Psoas muscle (tissue), 8 donors: Measurements from ENCODE around the gene MTA3. TPM values are rescaled to one million over a fixed set of nuclear protein-coding genes. Genes with fewer than 3 reads are reported as not detected.

Source experiments
- ATAC-seq, 4 donors: fragments of 200-7000 bp; cut with Tn5 transposase; one replicate each; pipeline ENCODE4 v1.9.1; 2020; ENCODE audit warnings: moderate library complexity in 3 of 4, mild to moderate bottlenecking in 2 of 4
- DNase-seq, 2 donors: peaks; one replicate each; pipeline ENCODE4 v3.0.0-alpha.2; 2020
- H3K27ac ChIP-seq: fragments of 200-600 bp; one replicate; pipeline ENCODE4 v1.8.0; 2022
- H3K27me3 ChIP-seq, 3 donors: fragments of 200-600 bp in 1 of 3; one replicate each; pipeline versions ENCODE4 v1.6.1 to v1.8.0; 2013 to 2022; ENCODE audit warnings: low read length in 2 of 3, mild to moderate bottlenecking in 2 of 3, moderate library complexity in 1 of 3; ENCODE audit not compliant: insufficient read depth in 3 of 3
- H3K36me3 ChIP-seq, 2 donors: fragments of 200-600 bp in 1 of 2; one replicate each; pipeline versions ENCODE4 v1.6.1 to v1.8.0; 2013 to 2022; ENCODE audit warnings: low read depth in 1 of 2, mild to moderate bottlenecking in 1 of 2, moderate library complexity in 1 of 2; ENCODE audit not compliant: insufficient read depth in 1 of 2
- H3K4me1 ChIP-seq: fragments of 200-600 bp; one replicate; pipeline ENCODE4 v1.8.0; 2022
- H3K4me3 ChIP-seq: fragments of 200-600 bp; one replicate; pipeline ENCODE4 v1.8.0; 2022; ENCODE audit warnings: mild to moderate bottlenecking
- H3K9me3 ChIP-seq: fragments of 200-600 bp; one replicate; pipeline ENCODE4 v1.8.0; 2022
- CTCF ChIP-seq: fragments of 200-600 bp; IDR thresholded peaks from one replicate; pipeline ENCODE4 v1.8.0; 2022; ENCODE audit warnings: antibody characterized with exemption
- WGBS, 3 donors: extraction: QIAGEN DNeasy Blood & Tissue Kit; methylation state at CpG; one replicate each; pipeline versions ENCODE4 v1.1.6 to v1.1.7; 2013; 5-methylcytosine and 5-hydroxymethylcytosine counted together
- intact Hi-C, 2 donors: fragments of 100-400 bp; cut with DNase I; formaldehyde crosslinking; loops; one replicate each; pipeline versions ENCODE4 v1.11.0 to v1.14.2; 2022
- polyA plus RNA-seq, 3 donors: library from polyadenylated mRNA; stranded (reverse); fragments of 200-250 nt; gene quantifications; one replicate each; pipeline ENCODE4 v1.2.3, GENCODE V29; 2013
- total RNA-seq, 4 donors: library from RNA; stranded (reverse); fragmentation: NEBNext Ultra II Directional in 2 of 4; extraction: Animal tissue kit (Norgen Biotek cat#: 25700) in 2 of 4; gene quantifications; one replicate each; pipeline versions ENCODE4 v1.2.1 to v1.2.4, GENCODE V29; 2021 to 2023
- donor health status: healthy with polysubstance abuse.
- donor health status: DM: no; HTN: no; CAD: no; lungs with moderate emphysema.
- donor health status: Bipolar disorder and iron deficiency.
- donor health status: healthy.
- donor health status: DM: yes; HTN: yes; CAD: no.
- donor health status: DM: no; HTN: no; CAD: no.
- donor health status: DM: no; HTN: no; CAD: no.
- donor health status: DM: yes; HTN: yes; CAD: no.

The MTA3 gene
- total and polyA plus RNA-seq, 7 donors: 5.3 to 19.8 (median 10.7) TPM

GRCh38 chr2:42767080-42767898 is 198.9 kb downstream of the MTA3 start:
- TF ChIP-seq CTCF: no peak
- Histone ChIP-seq H3K36me3 (no peaks in the 10 kb centered on the region), H3K4me1 (no peaks in the 10 kb centered on the region), H3K4me3 (no peak overlapping the region), H3K27me3 (no peaks in the 10 kb centered on the region), H3K27ac (no peak overlapping the region), H3K9me3 (no peaks in the 10 kb centered on the region)
- ATAC-seq (no peak), DNase-seq (no peak)
- intact Hi-C loops: no loop called here
- 82 to 90% (median 89%) methylated on average over 15 to 16 of the region's 16 CpGs for WGBS, 3 donors

GRCh38 chr2:42767899-42768705 is 199.7 kb downstream of the MTA3 start:
- intact Hi-C loops: no loop called here
- DNase-seq: no peak
- 76 to 88% (median 80%) methylated on average over 14 of the region's 14 CpGs for WGBS, 3 donors

GRCh38 chr2:42768706-42769256 is 200.3 kb downstream of the MTA3 start:
- ATAC-seq (no peak), DNase-seq (no peak)
- intact Hi-C loops: no loop called here
- no peaks in the 10 kb centered on the region for H3K27me3 ChIP-seq
- no peak overlapping the region for H3K4me3 ChIP-seq
- no peaks in the 10 kb centered on the region for H3K9me3 ChIP-seq
- no peaks in the 10 kb centered on the region for H3K4me1 ChIP-seq
- 63 to 64% (median 63%) methylated on average over 3 of the region's 3 CpGs for WGBS, 3 donors
- no peak for TF ChIP-seq CTCF
- H3K27ac ChIP-seq: no peak overlapping the region
- no peaks in the 10 kb centered on the region for H3K36me3 ChIP-seq

More at GRCh38 chr2:42767899-42768705, 199.7 kb downstream of the MTA3 start:
- Histone ChIP-seq H3K9me3 (no peaks in the 10 kb centered on the region), H3K27ac (no peak overlapping the region), H3K4me3 (no peak overlapping the region), H3K27me3 (no peaks in the 10 kb centered on the region), H3K36me3 (no peaks in the 10 kb centered on the region), H3K4me1 (no peaks in the 10 kb centered on the region)
- no peak for TF ChIP-seq CTCF
- ATAC-seq: no peak

GRCh38 chr2:42769583-42770287 is 201.3 kb downstream of the MTA3 start:
- Histone ChIP-seq H3K36me3 (no peaks in the 10 kb centered on the region), H3K27ac (no peak overlapping the region), H3K9me3 (no peaks in the 10 kb centered on the region), H3K4me1 (no peaks in the 10 kb centered on the region), H3K4me3 (no peak overlapping the region), H3K27me3 (no peaks in the 10 kb centered on the region)
- ATAC-seq (no peak), DNase-seq (no peak)
- intact Hi-C loops: loop anchor here in 1 of 2 donors (10.0 kb wide), 1 partner anchor 275 kb away; the partner anchor contains the start of gene KCNG3
- 88 to 91% (median 90%) methylated on average over 10 of the region's 10 CpGs for WGBS, 3 donors
- TF ChIP-seq CTCF: no peak
